Brain pericyte (primary cell): ENCODE data around the gene SPSB3.

Experiments
- DNase-seq: peaks from one replicate; pipeline ENCODE4 v3.0.0-alpha.2; 2012; ENCODE audit warnings: low read depth, low spot score

SPSB3 gene

DNA sequence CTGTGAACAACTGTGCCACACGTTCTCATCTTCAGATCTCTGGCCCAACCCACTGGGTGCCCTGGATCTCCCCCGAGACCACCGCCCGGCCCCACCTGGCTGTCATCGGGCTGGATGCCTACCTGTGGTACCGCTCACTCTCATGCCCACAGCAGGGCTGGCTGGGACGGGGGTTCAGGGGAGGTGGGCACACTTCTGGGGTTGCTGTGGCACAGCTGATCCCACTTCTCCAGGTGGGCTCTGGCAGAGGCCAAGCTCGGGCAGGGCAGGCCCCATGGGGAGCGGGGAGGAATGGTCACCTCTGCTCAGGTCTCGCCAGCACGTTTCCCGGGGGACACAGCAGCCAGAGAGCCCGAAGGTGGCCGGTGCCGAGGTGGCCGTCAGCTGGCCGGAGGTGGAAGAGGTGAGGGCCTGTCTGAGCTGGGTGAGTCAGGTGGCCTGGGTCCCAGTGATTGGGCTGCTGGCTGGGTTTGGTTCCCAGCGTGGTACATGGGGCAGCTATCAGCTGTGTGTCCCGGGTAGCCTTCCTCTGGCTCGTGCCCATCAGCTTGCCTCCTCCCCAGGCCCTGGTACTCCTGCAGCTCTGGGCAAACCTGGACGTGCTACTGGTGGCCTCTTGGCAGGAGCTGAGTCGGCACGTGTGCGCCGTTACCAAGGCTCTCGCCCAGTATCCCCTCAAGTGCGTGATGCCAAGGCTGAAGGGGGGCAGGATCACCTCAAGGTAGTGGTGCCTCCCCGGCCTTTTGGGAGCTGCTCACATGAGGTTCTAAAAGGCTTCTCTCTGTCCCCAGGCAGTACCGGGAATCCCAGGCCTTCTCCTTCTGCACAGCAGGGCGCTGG is 7.1 kb downstream of the SPSB3 start:
- no peak for DNase-seq

DNA sequence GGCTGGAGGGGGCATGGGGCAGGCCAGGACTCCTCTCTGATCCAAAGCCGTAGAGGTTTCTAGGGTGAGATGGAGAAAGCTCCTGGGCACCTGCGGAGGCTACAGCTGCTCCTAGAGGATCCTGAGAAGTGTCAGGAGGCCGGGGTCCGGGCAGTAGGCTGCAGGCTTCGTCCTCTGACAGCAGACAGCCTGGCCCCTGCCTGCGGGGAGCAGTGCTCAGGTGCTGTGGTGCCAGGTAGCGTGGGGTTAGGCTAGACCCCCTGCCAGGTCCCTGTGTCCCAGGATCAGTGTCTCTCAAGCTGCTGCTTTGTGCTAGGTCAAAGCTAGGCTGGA is 8.0 kb downstream of the SPSB3 start:
- no peak for DNase-seq

DNA sequence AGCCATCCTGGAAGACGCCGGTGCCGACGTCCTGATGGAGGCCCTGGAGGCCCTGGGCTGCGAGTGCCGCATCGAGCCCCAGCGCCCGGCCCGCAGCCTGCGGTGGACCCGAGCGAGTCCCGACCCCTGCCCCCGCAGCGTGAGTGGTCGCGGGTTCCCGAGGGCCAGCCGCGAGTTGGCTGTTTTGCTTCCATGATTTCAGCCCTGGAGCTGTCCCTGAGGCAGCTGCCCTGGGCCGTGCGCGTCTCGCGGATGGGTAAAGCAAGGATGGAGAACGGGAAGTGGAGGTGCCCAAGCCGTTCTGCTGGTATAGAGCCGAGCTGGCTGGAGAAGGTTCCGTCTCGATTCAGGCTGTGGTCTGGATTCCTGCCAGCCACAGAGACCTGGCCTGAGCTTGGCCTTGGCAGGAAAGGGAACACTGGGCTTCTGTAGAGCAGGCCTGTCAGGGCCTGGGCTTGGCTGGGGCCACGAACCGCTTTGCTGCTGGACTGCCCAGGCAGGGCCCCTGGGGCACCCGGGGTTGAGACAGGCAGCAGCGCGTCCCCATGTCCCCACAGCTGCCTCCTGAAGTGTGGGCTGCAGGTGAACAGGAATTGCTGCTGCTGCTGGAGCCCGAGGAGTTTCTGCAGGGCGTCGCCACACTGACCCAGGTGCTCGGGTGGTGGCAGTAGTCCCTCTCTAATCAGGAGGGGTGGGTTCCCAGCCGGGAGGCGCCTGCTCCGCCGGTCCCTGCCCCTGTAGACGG is 8.5 kb downstream of the SPSB3 start:
- DNase-seq, result no peak

DNA sequence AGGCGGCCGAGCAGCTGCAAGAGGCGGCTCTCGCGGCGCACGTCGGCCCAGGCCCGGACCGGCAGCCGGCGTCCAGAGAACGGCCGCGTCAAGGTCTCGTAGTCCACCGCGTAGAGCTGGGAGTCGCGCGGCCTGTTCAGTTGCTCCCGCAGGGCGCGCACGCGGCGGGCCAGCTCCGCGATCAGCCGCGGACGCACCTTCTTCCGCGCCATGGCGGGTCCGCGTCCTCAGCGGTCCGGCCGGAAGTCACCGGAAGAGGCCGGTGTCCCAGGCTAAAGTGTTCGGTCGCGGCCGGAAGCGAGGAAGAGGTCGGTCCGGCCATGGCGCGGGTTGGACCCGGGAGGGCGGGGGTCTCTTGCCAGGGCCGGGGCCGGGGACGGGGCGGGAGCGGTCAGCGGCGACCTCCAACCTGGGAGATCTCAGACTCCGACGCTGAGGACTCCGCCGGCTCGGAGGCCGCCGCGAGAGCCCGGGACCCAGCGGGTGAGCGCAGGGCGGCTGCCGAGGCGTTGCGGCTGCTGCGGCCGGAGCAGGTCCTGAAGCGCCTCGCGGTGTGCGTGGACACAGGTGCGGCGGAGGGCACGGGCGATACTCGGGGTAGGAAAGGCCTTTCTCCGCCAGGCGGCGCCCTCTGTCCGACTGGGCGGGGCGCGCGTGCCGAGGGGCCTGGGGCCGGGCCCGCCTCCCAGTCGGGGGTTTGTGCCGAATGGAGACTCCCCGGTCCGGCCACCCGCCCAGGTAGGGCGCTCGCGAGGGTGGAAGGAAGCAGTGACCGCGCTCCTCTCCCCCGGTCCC is 9.3 kb downstream of the SPSB3 start, which contains the start of gene MRPS34:
MRPS34 (minus strand) TSS at position 227 of the 795 bp plus-strand sequence; CDS start at position 212, 15 bp downstream.
- DNase-seq, result no peak

DNA sequence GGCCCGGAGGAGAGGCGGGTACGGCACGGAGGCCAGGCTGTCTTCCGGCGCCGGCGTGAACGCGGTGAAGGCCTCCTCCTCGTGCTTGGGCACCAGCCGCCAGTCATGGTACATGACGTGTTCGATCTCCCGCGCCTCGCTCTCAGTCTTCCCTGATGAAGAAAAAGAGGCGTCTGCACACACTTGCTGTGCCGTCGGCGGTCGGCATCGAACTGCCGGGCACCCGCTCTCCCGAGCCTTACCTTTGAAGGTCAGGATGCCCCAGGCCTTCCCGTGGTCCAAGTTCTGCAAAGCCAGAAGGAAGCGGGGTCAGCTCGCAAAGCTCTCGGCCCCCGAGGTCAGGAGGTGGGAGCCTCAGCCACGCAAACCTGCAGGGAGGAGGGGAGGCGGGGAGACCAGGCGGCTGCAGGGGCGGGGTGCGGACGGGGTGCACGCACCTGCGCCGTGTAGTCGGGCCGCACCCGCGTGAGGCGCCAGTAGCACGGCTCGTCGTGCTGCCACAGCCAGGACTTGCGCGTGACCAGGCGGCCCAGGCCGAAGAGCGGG is 9.9 kb downstream of the SPSB3 start, which contains the start of gene EME2:
EME2 (plus strand) TSS at position 449 of the 546 bp plus-strand sequence. CDS start 418 bp downstream, outside the sequence.
- no peak for DNase-seq

DNA sequence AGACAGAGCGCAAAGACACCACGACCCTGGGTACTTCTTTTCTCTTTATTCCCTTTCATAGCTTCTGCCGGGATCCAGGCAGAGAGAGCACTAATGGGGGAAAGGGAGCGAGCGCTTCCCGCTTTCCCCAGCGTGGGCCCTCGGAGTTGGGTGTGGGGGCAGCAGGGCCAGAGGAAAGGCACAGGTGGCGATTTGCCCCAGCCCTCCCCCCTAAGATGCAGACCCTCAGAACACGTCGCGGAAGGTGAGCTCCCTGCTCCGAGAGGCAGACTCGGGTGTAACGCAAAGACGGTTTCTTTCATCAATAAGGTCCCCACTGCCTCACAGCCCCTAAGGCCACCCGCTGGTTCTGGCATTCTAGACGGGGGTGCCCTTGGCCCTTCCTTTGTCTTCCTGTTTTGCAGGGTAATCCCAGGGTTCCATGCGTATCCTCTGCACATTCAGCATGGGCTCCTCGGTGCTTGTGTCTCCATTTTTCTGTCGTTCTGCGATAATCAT is 10.5 kb downstream of the SPSB3 start:
- DNase-seq, result no peak

DNA sequence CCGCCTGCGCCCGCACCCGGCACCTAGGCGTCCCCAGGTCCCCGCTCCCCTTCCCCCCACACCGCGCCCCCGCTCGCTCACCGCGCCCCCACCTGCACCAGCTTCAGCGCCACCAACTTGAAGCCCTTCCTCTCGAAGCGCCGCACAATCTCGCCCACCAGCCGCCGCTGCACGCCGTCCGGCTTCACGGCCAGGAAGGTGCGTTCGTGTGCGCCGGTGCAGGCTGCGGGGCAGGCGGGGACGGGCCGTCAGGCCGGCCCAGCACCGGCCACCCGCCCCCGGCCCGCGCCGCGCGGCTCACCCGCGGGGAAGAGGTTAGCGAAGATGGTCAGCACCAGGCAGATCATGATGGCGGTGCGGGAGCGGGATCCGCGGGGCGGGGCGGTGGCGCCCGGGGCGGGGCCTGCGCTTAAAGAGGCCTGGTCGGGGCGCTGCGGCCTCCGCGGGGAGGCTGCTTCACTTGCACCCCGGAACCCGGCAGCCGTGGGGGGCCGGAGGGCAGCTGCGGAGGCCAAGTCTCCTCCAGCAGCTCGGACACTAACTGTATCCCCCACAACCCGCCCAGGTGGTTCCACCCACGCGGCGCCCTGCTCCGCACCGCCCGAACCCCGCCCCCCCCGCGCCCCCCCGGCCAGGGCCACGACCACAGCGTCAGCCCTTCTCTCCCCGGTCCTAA is 11.0 kb downstream of the SPSB3 start, which contains the start of gene NME3:
NME3 (minus strand) TSS at position 356 of the 676 bp plus-strand sequence; CDS start at position 347, 9 bp downstream.
- DNase-seq, result no peak

DNA sequence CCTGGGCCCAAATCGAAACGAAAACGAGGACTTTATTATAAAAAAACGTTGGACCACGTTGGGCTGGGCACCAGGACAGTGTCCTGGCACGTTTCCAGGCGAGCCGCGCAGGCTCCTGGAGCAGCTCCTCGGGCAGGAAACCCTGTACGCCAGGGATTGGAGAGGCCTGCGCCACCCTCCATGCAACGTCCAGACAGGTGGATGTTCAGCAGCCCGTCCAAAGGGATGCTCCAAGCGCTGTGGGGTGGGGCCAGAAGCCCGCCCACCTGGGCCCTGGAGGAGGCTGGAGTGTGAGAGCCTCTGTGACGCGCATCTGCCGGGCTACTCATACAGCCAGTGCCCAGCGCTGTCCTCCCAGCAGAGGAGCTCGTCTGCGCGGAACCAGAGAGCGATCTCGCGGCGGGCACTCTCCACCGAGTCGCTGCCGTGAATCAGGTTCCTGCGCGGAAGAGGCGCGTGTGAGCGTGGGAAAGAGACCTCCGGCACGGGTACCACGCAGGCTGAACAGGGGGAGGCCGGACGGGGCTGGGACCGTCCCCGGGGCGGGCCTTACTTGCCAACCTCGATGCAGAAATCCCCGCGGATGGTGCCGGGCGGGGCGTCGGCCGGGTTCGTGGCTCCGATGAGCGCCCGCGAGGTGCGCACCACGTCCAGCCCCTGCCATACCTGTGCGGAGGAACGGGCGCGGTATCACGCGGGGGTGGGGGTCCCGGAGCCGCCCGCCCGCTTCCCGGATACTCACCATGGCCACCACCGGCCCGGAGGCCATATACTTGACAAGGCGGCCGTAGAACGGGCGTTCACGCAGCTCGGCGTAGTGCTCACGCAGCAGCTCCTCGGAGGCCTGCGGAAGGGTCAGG is 11.8 kb downstream of the SPSB3 start:
- no peak for DNase-seq

DNA sequence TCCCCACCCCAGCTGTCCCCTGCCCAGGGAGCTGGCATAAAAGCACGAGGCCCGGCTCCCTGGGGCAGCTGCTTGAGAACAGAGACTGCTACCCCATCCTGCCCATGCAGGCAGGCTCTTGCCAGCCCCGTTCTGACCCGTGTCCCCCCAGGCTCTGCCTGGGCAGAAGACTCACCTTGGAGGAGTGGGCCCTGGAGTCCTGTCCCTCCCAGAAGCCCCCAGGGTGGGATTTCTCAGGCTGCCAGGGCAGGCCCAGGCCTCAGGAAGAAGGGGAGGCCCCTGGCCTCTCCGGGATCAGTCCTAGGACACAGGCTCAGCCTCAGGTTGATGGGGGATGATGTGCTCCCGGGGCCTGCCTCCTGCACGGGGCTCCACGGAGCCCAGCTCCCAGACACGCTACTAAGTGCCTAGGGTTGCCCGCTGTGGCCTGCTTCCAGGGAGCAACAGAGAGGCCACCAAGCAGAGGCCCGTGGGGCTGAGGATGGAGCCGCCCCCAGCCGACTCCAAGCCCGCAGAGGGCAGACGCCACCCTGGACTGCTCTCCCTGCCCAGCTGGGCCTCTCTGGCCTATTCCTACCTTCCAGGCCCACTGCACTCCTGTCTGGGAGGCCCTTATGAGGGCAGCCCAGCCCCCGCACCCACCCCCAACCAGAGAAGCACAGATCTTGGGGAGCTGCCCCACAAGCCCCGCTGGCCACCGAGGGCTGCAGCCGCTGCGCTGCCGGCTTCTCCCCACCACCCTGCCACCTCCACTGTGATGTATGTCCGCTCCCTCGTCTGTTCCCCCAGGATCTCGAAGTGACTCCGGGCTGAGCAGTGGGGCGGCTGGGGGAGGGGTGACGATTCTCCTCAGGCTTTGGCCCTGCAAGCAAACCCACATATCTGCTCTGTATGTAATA is 12.7 kb downstream of the SPSB3 start:
- DNase-seq, result no peak

DNA sequence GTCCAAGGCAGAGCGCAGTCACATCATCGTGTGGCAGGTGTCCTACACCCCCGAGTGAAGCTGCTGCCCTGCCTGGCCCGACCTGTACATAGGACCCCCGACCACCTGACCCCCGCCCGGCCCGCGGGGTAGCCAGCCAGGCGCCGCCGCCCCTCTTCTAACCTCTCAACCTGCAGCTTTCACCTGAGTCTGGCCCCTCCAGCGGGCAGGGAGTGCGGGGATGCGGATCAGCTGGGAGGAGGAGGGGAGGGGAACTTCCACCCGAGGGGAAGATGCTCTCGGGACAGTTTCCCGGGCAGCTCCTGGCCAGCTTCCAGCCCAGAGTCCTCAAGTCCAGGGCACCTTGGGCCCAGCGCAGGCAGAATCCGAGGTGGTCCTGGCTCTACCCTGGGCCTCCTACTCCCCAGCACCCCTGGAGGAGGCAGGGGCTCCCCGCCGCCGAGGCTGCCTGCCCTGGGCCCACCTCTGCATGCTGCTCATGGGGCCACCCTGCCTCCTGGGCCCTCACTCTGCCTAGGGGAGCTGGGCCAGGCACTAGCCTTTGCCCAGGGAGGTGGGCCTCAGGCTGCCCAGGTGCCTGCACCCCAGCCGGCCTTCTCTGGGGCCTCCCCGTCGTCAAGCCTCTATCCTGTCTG is 13.5 kb downstream of the SPSB3 start:
- no peak for DNase-seq

DNA sequence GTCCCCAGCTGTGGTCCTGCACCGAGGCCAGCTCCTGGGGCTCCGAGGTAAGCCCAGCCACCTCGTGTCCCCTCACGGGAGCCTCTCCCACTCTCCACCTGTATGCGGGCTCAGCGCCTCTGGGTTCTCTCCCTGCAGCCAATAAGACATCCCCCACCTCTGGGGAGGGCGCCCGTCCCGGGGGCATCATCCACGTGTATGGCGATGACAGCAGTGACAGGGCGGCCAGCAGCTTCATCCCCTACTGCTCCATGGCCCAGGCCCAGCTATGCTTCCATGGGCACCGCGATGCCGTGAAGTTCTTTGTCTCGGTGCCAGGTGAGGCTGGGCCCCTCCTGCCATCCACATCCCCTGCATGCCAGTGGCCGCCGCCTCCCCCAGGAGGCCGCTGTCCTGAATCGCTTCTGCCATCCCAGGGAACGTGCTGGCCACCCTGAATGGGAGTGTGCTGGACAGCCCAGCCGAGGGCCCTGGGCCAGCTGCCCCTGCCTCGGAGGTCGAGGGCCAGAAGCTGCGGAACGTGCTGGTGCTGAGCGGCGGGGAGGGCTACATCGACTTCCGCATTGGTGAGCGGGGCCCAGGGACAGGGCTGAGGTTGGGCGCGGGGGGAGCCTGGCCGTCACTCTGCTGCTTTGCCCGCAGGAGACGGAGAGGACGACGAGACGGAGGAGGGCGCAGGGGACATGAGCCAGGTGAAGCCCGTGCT is 14.2 kb downstream of the SPSB3 start:
- no peak for DNase-seq

DNA sequence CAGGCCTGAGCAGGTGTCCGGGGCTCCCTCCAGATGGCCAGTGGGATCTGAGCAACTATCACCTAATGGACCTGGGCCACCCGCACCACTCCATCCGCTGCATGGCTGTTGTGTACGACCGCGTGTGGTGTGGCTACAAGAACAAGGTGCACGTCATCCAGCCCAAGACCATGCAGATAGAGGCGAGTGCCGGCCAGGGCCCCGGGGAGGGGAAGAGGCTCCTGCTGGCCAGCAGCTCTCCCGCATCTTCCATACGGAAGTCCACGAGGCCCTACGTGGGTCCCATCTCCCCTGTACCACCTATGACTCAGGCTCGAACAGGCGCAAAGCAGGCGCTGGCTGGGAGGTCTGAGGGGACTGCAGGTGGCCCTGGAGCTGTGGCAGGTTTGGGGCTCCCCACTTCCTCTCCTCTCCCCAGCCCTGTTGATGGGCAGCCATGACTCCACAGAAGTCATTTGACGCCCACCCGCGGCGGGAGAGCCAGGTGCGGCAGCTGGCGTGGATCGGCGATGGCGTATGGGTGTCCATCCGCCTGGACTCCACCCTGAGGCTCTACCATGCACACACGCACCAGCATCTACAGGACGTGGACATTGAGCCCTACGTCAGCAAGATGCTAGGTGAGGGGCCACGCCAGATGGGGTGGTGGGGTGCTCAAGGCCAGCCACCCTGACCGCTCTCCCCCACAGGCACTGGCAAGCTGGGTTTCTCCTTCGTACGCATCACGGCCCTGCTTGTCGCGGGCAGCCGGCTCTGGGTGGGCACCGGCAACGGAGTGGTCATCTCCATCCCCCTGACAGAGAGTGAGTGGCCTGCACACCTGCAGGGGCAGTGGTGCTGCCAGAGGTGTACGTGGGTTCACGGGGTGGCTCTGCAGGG is 15.0 kb downstream of the SPSB3 start:
- no peak for DNase-seq

DNA sequence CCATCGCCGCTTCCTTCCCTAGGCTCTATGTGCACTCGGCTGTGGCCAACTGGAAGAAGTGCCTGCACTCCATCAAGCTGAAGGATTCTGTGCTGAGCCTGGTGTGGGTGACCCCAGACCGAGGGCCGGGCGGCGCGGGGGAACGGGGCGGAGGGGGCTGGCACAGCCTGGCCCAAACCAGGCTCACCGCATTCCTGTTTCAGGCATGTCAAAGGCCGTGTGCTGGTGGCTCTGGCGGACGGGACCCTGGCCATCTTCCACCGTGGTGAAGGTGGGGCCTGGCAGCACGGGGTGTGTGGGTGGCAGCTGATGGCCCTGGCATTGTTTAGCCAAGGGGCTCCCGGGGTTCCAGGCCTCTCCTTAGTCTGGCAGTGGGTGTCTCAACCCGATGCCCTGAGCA is 15.7 kb downstream of the SPSB3 start:
- no peak for DNase-seq

DNA sequence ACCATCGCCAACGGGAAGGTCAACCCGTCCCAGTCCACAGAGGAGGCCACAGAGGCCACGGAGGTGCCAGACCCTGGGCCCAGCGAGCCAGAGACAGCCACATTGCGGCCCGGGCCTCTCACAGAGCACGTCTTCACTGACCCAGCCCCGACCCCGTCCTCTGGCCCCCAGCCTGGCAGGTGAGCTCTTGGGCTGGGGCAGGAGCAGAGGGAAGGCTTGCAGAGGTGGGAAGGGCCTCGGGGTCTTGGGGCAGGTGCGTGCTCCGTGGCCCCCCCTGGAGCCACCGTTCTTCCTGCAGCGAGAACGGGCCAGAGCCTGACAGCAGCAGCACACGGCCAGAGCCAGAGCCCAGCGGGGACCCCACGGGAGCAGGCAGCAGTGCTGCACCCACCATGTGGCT is 16.1 kb downstream of the SPSB3 start:
- DNase-seq, result no peak

DNA sequence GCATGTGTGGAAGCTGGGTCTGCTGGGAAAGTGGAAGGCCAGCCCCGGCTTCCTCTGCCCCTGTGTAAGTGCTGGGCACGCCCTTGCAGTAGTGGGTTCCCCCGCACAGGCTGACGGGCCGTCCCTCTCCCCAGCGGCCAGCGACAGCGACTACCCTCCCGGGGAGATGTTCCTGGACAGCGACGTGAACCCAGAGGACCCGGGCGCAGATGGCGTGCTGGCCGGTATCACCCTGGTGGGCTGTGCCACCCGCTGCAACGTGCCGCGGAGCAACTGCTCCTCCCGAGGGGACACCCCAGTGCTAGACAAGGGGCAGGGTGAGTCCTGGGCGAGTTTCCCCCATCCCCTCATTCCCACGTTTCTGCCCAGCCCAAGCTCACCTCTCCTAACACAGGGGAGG is 16.5 kb downstream of the SPSB3 start:
- DNase-seq, result no peak

DNA sequence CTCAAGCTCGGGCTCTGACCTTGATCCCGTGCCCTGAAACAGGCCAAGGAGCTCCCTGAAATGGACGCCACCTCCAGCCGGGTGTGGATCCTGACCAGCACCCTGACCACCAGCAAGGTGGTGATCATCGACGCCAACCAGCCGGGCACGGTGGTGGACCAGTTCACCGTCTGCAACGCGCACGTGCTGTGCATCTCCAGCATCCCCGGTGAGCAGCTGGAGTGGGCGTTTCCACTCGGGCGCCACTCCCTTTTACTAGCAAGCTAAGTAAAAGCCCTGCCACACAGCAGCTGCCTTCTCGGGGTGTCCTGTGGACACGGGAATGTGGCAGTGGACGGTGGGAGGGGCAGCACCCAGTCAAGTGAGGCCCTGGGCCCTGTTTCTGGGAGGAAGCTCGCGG is 17.4 kb downstream of the SPSB3 start:
- no peak for DNase-seq
